AG04449 (cell line): Measurements from ENCODE around the gene TSPAN17.
A peak's percentile ranks its signal among the peaks of the same experiment; 100 is the strongest.

ENCODE experiments used
- CTCF ChIA-PET: fragments of 350-600 bp; formaldehyde crosslinking; extraction: SDS; loops from one replicate; lab custom pipeline; 2021; ENCODE audit warnings: antibody characterized with exemption; lab: Yijun Ruan, JAX
- POLR2A ChIA-PET: fragments of 400-600, 350-600 bp; formaldehyde crosslinking; extraction: SDS; loops from one replicate; lab custom pipeline; 2020; ENCODE audit warnings: antibody characterized with exemption, inconsistent platforms; lab: Yijun Ruan, JAX
- DNase-seq: peaks from one replicate; pipeline ENCODE4 v3.0.0-alpha.2; 2010; ENCODE audit warnings: low read depth, low spot score
- H3K4me3 ChIP-seq: 2 replicates; pipeline ENCODE4 v1.5.1; 2011; ENCODE audit warnings: low read depth, mild to moderate bottlenecking, control low read depth, low read length
- TF ChIP-seq, protein P1 (sequence below): IDR thresholded peaks from one replicate; pipeline ENCODE4 v1.5.1; 2011; ENCODE audit warnings: mild to moderate bottlenecking, moderate library complexity, low read length, control low read depth, inconsistent platforms; ENCODE audit not compliant: insufficient read depth; ENCODE audit errors: missing control alignments

Gene TSPAN17

DNA sequence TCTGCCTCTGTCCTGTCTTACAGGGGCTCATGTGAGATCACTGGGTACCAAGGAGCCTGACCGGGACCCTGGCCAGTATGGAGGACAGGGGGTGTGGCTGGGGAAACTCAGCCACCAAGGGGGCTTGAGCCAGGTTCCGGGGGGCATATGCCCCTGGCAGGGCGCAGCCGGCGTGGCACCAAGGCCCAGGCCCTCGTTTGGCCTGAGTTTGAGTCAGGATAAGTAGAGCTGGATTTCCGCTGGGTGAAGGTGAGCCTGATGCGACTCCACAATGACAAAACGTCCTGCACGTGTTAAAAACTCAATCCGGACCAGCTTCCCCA is 616 bp upstream of the TSPAN17 start:
- ChIA-PET POLR2A (interaction anchor here (0.6 to 1.8 kb wide), 5 partner anchors 11 to 265 kb away, joined by 3 to 8 read pairs (median 4); partner anchors contain the start of gene RNF44), CTCF (interaction anchor here (0.7 to 15.6 kb wide), 10 partner anchors 11 to 917 kb away, joined by 3 to 190 read pairs (median 4); partner anchors contain the start of genes EIF4E1B and SNCB)
- peak overlapping the region; percentile 54 for H3K4me3 ChIP-seq
- no peak for DNase-seq
- TF ChIP-seq, protein P1, sequence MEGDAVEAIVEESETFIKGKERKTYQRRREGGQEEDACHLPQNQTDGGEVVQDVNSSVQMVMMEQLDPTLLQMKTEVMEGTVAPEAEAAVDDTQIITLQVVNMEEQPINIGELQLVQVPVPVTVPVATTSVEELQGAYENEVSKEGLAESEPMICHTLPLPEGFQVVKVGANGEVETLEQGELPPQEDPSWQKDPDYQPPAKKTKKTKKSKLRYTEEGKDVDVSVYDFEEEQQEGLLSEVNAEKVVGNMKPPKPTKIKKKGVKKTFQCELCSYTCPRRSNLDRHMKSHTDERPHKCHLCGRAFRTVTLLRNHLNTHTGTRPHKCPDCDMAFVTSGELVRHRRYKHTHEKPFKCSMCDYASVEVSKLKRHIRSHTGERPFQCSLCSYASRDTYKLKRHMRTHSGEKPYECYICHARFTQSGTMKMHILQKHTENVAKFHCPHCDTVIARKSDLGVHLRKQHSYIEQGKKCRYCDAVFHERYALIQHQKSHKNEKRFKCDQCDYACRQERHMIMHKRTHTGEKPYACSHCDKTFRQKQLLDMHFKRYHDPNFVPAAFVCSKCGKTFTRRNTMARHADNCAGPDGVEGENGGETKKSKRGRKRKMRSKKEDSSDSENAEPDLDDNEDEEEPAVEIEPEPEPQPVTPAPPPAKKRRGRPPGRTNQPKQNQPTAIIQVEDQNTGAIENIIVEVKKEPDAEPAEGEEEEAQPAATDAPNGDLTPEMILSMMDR, result no peak

DNA sequence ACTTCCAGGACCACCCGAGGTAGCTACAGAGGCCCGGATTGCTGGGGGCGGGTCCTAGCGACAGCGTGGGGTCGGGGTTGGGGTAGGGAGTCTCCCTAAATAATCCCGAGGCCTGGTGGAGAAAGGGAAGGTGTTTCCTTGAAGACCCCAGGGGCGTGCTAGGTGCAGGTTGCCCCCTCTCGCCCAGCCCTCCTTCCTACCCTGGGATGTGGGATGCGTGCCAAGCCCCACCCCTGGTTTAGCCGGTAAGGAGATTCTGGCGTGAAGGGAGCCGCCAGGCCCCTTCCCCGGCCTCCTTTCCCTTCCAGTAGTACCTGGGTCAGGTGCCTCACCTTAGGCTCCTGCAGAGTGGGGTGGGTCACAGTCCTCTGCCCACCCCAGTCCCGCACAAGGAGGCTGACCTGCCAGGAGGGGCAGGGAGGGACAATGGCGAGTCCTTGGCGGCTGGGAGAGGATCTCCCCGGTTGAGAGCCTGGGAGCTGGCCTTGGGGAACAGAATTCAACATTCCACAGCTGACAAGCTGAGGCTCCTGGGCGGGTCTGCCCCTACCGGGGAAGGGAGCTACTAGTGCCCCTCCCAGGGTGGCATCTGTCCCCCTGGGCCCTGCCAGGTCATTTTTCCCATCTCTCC is 674 bp downstream of the TSPAN17 start:
- TF ChIP-seq, protein P1, result no peak
- DNase-seq, result no peak
- POLR2A ChIA-PET, result no interaction called here
- peak overlapping the region; percentile 81 for H3K4me3 ChIP-seq
- CTCF ChIA-PET, result interaction anchor here (0.8 to 15.6 kb wide), 5 partner anchors 11 to 463 kb away, joined by 3 to 190 read pairs (median 7); no protein-coding TSS in a partner anchor

DNA sequence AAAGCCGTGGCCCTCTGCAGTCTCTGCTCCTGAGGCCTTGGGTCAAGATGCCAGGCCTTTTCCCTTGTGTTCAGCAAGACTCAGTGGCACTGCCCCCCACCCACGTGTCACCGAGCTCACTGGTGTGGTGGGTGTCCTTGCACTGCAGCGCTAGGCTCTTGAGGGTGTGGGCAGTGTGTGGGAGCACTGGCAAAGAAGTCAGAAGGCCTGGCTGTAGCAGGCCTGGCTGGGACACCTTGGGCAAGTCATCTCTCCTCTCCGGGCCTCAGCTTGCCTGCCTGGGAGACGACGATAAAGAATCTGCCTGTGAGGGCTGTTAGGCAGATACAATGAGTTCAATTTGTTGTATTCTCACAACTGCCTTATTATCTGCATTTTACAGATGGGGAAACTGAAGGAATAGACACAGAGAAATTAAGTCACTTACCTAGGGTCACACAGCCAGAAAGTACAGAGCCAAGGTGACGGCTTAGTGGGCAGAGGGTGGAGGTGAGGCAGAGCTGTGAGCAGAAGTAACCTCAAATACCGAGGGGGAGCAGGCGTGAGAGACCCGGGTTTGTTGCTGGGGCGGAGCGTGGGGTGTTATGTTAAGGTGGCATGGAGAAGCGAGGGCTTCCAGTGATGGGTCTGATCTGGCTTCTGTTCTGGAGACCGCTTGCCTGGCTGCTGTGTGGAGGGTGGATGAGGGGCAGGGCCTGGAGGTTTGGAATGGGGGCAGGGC is 1.4 kb downstream of the TSPAN17 start:
- peak overlapping the region; percentile 81 for H3K4me3 ChIP-seq
- TF ChIP-seq, protein P1, result no peak
- ChIA-PET CTCF (interaction anchor here (1.2 to 15.6 kb wide), 3 partner anchors 11 to 462 kb away, joined by 3 to 190 read pairs (median 7); no protein-coding TSS in a partner anchor), POLR2A (no interaction called here)
- no peak for DNase-seq

DNA sequence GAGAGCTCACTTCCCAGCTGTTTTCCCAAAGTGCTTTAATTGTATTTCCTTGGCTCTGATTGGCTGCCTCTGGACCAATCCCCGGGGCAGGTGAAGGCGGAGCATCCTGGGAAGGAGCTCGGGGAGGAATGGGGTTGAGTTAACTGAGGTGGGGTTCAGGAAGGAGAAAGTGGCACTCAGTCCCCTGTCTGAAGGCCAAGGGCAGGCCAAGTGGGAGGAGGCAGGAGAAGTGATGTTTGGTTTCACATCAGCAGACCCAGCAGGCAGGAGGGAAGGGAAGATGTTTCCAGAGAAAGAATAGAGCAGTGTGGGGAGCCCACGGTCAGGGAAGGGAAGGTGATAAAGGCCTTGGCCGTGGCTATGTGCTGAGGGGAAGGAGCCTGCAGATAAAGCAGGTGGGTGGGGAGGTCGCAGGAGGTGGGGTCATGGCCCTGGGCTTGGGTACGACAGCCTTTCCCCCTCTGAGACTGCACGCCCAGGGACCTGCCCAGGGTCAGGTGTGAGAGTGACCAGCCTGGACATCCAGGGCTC is 3.1 kb downstream of the TSPAN17 start:
- H3K4me3 ChIP-seq, result no peak overlapping the region
- ChIA-PET CTCF (interaction anchor here (1.0 to 15.6 kb wide), 4 partner anchors 9 to 77 kb away, joined by 3 to 190 read pairs (median 4); no protein-coding TSS in a partner anchor), POLR2A (interaction anchor here (0.7 kb wide), 1 partner anchor 320 kb away, joined by 3 read pairs; no protein-coding TSS in a partner anchor)

DNA sequence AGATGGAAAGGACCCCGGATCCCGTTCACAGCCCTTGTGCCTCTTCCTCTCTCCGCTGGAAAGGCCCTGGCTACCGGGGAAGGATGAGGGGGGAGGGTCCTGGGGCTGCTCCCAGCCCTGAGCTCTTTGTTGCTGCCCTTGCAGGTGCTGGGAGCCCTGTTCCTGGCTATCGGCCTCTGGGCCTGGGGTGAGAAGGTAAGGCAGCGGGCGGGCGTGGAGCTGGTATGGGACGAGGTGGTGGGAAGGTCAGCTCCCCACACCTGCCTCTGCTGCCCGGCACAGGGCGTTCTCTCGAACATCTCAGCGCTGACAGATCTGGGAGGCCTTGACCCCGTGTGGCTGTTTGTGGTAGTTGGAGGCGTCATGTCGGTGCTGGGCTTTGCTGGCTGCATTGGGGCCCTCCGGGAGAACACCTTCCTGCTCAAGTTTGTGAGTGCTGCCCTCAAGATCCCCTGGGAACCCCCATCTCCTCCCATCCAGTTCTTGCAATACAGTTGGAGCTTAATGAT is 4.2 kb downstream of the TSPAN17 start:
- no peak for DNase-seq
- ChIA-PET CTCF (interaction anchor here (1.3 to 15.6 kb wide), 3 partner anchors 8 to 78 kb away, joined by 3 to 190 read pairs (median 4); no protein-coding TSS in a partner anchor), POLR2A (interaction anchor here (0.7 kb wide), 1 partner anchor 319 kb away, joined by 3 read pairs; no protein-coding TSS in a partner anchor)
- TF ChIP-seq, protein P1, result no peak
- H3K4me3 ChIP-seq, result no peak overlapping the region

More for the DNA sequence above, 3.1 kb downstream of the TSPAN17 start:
- TF ChIP-seq, protein P1, result no peak
- DNase-seq, result no peak
